Activated T-helper 1 cell treated with anti-CD3 and anti-CD28 coated beads, Interleukin-2, amount 50 U/mL, for 16 hours (primary cell): ENCODE results near the gene CASTOR1.

ENCODE experiments used
- DNase-seq, 2 donors: peaks; one replicate each; pipeline ENCODE4 v3.0.0-alpha.2; 2020; ENCODE audit warnings: low read depth in 1 of 2, low spot score in 1 of 2

Gene CASTOR1

GRCh38 chr22:30301995-30302809, 12.9 kb upstream of the CASTOR1 start:
- DNase-seq, result no peak

- DNase-seq, result no peak
These were observed 10.0 kb upstream of the CASTOR1 start for GRCh38 chr22:30299322-30299721.

- no peak for DNase-seq
These were observed 8.8 kb upstream of the CASTOR1 start for GRCh38 chr22:30297991-30298701.

DNA sequence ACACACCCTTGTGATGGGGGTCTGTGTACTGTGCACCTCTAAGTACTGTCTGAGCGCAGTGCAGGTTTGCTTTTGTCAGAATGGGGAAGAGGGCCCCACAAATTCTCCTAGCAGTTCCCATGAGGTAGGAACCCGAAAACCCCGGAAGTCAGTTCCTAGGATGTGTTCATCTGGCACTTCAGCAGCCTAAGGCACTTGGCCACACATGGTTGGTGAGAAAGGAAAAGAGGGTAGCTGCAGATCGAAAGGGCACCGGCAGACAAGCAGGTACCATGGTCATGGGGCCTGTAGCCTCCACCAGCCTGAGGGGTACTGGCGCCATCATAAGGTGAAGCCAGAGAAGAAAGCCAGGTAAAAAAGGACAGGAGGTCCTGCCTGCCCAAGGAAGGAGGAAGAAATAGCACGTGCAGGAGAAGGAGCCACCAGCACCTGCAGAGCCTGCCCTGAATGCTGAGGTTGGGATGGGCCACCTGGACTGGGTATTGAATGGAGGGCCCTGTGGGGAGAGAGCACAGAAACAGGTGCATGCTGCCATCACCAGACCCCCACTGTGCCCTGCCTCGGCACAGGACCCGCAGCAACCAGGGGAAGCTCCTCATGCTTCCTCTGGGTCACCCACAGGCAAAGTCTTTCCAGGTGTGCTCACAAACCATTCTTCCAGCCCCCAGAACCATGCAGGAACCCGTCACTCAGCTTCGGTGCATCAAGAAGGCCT, 8.1 kb upstream of the CASTOR1 start:
- no peak for DNase-seq

DNA sequence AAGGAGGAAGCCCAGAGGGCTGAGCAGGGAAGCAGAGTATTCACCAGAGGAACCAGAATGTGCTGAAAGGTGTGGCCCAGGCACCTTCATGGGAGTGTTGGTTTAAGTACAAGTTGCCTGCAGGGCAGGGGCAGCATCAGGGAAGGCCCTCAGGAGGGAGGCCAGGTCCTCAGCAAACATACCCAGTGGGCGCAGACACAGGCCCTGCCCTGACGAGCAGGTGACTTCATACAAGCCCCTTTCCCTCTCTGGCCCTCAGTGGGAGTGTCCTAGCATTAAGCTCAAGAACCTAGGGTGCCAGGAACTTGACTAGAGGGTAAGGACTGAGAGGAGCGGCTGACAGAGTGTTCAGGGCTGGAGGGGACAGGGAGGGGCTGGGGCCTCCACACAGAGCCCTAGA, 7.5 kb upstream of the CASTOR1 start:
- DNase-seq, result no peak

GRCh38 chr22:30296324-30296723, 7.0 kb upstream of the CASTOR1 start:
- DNase-seq, result no peak

DNA sequence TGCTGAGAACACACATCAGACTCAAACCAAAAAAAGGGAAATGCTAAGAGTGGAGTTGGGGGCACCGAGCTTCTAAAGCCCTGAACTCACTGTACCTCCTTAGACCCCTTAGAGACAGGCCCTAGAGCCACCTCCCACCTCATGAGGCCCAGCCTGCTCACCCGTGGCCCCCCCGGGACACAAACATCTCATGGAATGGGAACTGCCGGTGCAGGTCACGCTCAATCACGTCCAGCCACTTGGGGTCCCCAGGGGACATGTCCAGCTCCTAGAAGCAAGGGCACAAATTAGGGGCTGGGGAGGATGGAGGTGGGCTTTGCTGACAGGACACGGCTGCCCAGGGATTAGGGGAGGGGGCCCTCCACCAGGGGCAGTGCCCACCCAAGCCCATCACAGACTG, 6.3 kb upstream of the CASTOR1 start:
- no peak for DNase-seq

GRCh38 chr22:30294830-30295229, 5.5 kb upstream of the CASTOR1 start:
- DNase-seq, result no peak

DNA sequence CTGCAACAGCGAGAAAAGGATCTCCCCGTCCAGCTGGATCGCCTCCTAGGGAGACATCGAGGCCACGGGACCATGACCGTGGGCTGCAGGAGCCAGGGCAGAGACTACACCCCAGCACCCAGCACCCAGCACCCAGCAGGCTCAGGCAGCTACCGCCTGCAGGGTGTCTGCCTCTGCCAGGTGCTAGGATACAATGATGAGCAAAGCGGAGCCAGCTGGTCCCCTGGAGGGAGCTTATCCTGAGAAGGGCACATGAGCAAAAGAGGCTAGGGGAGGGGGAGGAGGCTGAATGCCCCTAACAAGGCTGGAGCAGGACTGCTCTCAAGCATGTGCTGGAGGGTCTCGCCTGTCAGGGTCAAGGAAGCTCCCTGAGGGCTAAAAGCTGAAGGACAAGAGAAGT, 4.8 kb upstream of the CASTOR1 start:
- DNase-seq, result no peak

GRCh38 chr22:30293026-30293425, 3.7 kb upstream of the CASTOR1 start:
- no peak for DNase-seq

GRCh38 chr22:30292069-30292970, 3.0 kb upstream of the CASTOR1 start:
- DNase-seq, result no peak

- no peak for DNase-seq
These were observed 2.0 kb upstream of the CASTOR1 start for GRCh38 chr22:30291058-30291892.

DNA sequence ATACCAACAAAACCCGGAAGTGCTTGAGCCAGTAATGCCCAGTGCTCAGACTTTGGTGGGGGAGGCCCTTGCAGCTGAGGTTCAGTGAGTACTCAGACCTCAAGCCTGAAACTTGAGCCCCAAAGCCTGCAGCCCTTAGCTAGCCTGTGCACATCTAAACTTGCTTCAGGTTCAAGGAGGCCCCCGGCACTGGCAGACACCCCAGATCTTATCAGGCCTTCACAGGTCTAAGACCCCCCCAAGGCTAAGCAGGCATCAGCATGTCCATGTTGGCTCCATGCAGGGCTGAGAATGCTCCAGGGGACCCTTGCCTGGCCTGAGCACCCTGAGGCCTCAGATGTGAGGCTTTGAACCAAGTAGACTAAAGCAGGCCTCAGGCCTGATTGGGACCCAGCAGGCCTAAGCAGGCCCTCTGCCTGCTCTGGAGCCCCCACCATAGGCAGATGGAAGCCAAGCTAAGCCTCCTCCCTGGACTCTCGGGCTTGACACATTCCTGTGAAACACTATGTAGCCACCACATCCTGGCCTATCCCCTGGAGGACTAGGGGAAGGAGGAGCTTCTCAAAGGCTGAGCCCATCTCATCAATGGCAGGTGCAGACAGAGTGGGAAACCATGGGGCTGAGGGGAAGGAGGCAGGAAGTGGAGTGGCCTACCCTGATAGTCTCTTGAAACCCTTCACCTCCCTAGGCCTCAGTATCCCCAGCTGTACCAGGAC, 1.2 kb upstream of the CASTOR1 start:
- DNase-seq, result no peak

- no peak for DNase-seq
These were observed 642 bp upstream of the CASTOR1 start for GRCh38 chr22:30289980-30290313.

DNA sequence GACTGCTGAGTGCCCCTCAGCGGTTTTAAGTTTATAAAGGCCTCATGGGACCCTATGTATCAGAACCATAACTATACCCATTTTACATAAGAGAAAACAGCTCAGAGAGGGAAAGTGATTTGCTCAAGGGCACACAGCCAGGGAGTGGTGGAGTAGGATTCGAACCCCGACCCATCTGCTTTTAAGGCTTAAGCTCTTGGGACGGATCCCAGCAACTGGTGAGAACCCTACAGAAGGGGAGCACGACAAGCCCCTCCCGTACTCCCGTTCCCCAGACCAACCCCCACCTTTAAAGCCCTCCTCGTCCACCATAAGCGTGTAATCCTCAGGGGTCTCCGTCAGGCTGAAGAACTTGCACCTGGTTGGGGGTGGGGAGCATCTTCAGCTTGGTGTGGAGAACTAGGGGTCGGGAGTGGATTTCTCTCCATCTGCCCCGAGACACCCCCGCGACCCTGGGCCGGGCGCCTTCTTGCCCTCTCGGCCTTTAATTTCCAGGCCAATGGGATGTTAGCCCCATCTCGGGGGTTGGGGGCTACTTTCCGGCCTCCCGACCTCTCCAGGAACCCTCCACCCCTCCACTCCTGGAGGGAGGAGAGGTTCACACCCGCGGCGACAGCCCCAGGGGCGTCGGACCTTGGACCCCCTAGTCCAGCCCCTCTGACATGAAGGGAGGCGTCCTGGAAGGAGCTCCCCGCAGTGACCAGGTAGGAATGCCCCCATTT, 725 bp downstream of the CASTOR1 start:
- DNase-seq, result no peak

DNA sequence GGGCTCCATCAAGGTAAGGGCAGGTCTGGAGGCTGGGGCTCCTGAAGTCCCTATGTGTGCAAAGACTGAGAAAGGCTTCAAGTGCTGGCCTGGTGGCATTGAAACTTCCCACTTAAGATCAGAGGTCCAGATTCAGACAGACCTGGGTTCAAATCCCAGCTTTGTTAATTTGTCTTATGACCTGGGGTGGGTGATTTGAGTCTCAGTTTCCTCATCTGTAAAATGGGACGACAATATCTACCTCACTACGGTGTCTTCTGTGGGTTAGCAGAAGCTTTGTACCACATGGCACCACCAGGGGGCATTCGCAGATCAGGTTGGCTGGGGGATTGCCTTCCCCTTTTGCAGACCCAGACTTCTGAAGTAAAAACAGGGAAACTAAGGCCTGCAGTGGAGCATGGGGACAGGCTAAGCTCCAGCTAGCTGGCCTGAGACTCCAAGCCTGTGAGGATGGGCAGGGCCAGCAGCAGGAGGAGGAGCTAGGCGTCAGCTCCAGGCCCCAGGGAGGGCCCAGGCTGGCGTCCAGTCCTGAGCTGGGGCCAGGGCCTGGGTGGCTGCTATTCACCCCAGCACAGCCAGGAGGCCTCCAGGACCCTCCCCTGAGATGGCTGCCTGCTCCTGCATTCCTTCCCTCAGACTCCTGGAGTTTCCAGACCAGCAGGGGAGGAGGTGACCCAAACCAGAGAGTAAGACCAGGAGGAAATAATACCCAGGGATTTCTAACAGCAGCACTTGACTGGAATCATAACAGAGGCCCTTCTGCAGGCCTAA, 1.5 kb downstream of the CASTOR1 start:
- peak; percentile 76 to 79 for DNase-seq

GRCh38 chr22:30286813-30287647, 2.3 kb downstream of the CASTOR1 start:
- peak; percentile 83 for DNase-seq
